ENCODE measurements around the gene GPC2. TPM values are rescaled to one million over a fixed set of nuclear protein-coding genes. Genes with fewer than 3 reads are reported as not detected.
"Not testable (repeated sequence)": the region's sequence is repeated elsewhere in the genome, so short reads cannot be mapped to it uniquely, and the experiment has no call there.

The GPC2 gene
- total RNA-seq, 1 experiment from 2014 or later, result 45.2 TPM

- no peak overlapping the region for H4K91ac ChIP-seq (ENCODE audit: insufficient read length, low read depth, low read length)
- no peak overlapping the region for H2BK20ac ChIP-seq (ENCODE audit: low read depth, low read length, poor library complexity, severe bottlenecking)
- H2AFZ ChIP-seq (ENCODE audit: low read length), result no peak overlapping the region
- no peak overlapping the region for H3K14ac ChIP-seq (ENCODE audit: insufficient read depth, low read length)
- no peak overlapping the region for H3T11ph ChIP-seq (ENCODE audit: low read length)
- H2BK15ac ChIP-seq (ENCODE audit: low read depth, low read length), result no peak overlapping the region
- H3K27ac ChIP-seq (ENCODE audit: insufficient read length, low read depth, low read length), result no peak overlapping the region
- no peaks in the 10 kb centered on the region for H4K20me1 ChIP-seq (ENCODE audit: control insufficient read depth, insufficient read depth, insufficient read length)
- H4K5ac ChIP-seq (ENCODE audit: insufficient read length, low read depth, low read length), result no peak overlapping the region
- H3K56ac ChIP-seq (ENCODE audit: insufficient read length, low read depth, low read length), result no peak overlapping the region
- peaks cover 16% of the 10 kb centered on the region for H3K27me3 Mint-ChIP-seq (ENCODE audit: low read depth)
- no peak overlapping the region for H2BK12ac ChIP-seq (ENCODE audit: insufficient read length, low read depth, low read length)
- no peak overlapping the region for H3K4me3 Mint-ChIP-seq
- H3K27ac Mint-ChIP-seq, result no peak overlapping the region
- H3K79me2 ChIP-seq (ENCODE audit: insufficient read depth, low read length), result no peaks in the 10 kb centered on the region
- H3K4me1 Mint-ChIP-seq, result peaks cover 17 to 19% of the 10 kb centered on the region in 2 experiments
- no peak for TF ChIP-seq CTCF (conservative IDR thresholded peaks at IDR 0.05)
- H2BK5ac ChIP-seq (ENCODE audit: insufficient read length, low read length), result no peak overlapping the region
- H3K4me2 ChIP-seq (ENCODE audit: insufficient read depth, insufficient read length, low read length), result no peak overlapping the region
- no peaks in the 10 kb centered on the region for H3K23me2 ChIP-seq (ENCODE audit: insufficient read length, low read depth, low read length, poor library complexity, severe bottlenecking)
- no peaks in the 10 kb centered on the region for H3K79me1 ChIP-seq (ENCODE audit: insufficient read depth, low read depth, low read length, poor library complexity, severe bottlenecking)
- no CpG with 5 or more reads among the region's 2 CpGs for WGBS (ENCODE audit: extremely low coverage, insufficient read length, low lambda C conversion rate)
- no peaks in the 10 kb centered on the region for H3K9me3 ChIP-seq (ENCODE audit: control insufficient read depth, low read depth, low read length)
- no peak overlapping the region for H2BK120ac ChIP-seq (ENCODE audit: low read depth, low read length, poor library complexity, severe bottlenecking)
- DNase-seq, result no peak
- no peak overlapping the region for H3K18ac ChIP-seq (ENCODE audit: insufficient read length, low read depth, low read length)
- H4K8ac ChIP-seq (replicated peaks; ENCODE audit: insufficient read length, low read depth, low read length), result no peak overlapping the region
- no peak overlapping the region for H3K9ac ChIP-seq (ENCODE audit: extremely low read depth, insufficient read length, low read length)
- H3K4me1 ChIP-seq (ENCODE audit: insufficient read depth, low read length), result no peaks in the 10 kb centered on the region
- H3K23ac ChIP-seq (ENCODE audit: insufficient read length, low read depth, low read length), result no peak overlapping the region
- H3K4ac ChIP-seq (ENCODE audit: low read depth, low read length), result no peak overlapping the region
- no peak overlapping the region for H2AK5ac ChIP-seq (ENCODE audit: insufficient read length, low read length)
- H3K36me3 Mint-ChIP-seq (ENCODE audit: insufficient read depth in 1 of 3, low read depth in 3 of 3), result no peaks in the 10 kb centered on the region
- no peaks in the 10 kb centered on the region for H3K27me3 ChIP-seq (ENCODE audit: insufficient read depth, low read length)
- no peaks in the 10 kb centered on the region for H3K9me3 Mint-ChIP-seq
Measured at GRCh38 chr7:100185726-100186125, 8.5 kb upstream of the GPC2 start.

GRCh38 chr7:100183090-100183489 is 5.9 kb upstream of the GPC2 start:
- H3K56ac ChIP-seq (ENCODE audit: insufficient read length, low read depth, low read length); H2AK5ac ChIP-seq (ENCODE audit: insufficient read length, low read length); H3K79me1 ChIP-seq (ENCODE audit: insufficient read depth, low read depth, low read length, poor library complexity, severe bottlenecking); H2BK20ac ChIP-seq (ENCODE audit: low read depth, low read length, poor library complexity, severe bottlenecking); H3K9ac ChIP-seq (ENCODE audit: extremely low read depth, insufficient read length, low read length); H4K91ac ChIP-seq (ENCODE audit: insufficient read length, low read depth, low read length); H2BK120ac ChIP-seq (ENCODE audit: low read depth, low read length, poor library complexity, severe bottlenecking); H3K4ac ChIP-seq (ENCODE audit: low read depth, low read length); H4K8ac ChIP-seq (replicated peaks; ENCODE audit: insufficient read length, low read depth, low read length); H3K4me3 Mint-ChIP-seq; H3K23me2 ChIP-seq (ENCODE audit: insufficient read length, low read depth, low read length, poor library complexity, severe bottlenecking); H4K5ac ChIP-seq (ENCODE audit: insufficient read length, low read depth, low read length); H3K79me2 ChIP-seq (ENCODE audit: insufficient read depth, low read length); H3K14ac ChIP-seq (ENCODE audit: insufficient read depth, low read length); DNase-seq; H2BK12ac ChIP-seq (ENCODE audit: insufficient read length, low read depth, low read length); H4K20me1 ChIP-seq (ENCODE audit: control insufficient read depth, insufficient read depth, insufficient read length); H2AFZ ChIP-seq (ENCODE audit: low read length); H3T11ph ChIP-seq (ENCODE audit: low read length); H3K18ac ChIP-seq (ENCODE audit: insufficient read length, low read depth, low read length); H2BK15ac ChIP-seq (ENCODE audit: low read depth, low read length); H3K27ac Mint-ChIP-seq; H3K27me3 ChIP-seq (ENCODE audit: insufficient read depth, low read length); H2BK5ac ChIP-seq (ENCODE audit: insufficient read length, low read length); H3K9me3 ChIP-seq (ENCODE audit: control insufficient read depth, low read depth, low read length); H3K36me3 Mint-ChIP-seq (ENCODE audit: insufficient read depth in 1 of 3, low read depth in 3 of 3); H3K23ac ChIP-seq (ENCODE audit: insufficient read length, low read depth, low read length); H3K4me2 ChIP-seq (ENCODE audit: insufficient read depth, insufficient read length, low read length); H3K9me3 Mint-ChIP-seq; H3K27ac ChIP-seq (ENCODE audit: insufficient read length, low read depth, low read length); H3K4me1 ChIP-seq (ENCODE audit: insufficient read depth, low read length): not testable (repeated sequence)
- Mint-ChIP-seq H3K4me1 (peaks cover 17% of the 10 kb centered on the region in 2 experiments), H3K27me3 (ENCODE audit: low read depth) (peaks cover 29% of the 10 kb centered on the region)
- no CpG with 5 or more reads among the region's 6 CpGs for WGBS (ENCODE audit: extremely low coverage, insufficient read length, low lambda C conversion rate)

Data from H9 (cell line).